ENCODE measurements around the gene PKN1. TPM values are rescaled to one million over a fixed set of nuclear protein-coding genes. Genes with fewer than 3 reads are reported as not detected.

Gene PKN1
- total and polyA plus RNA-seq, 3 donors from 2014 or later = 116 to 259 (median 204) TPM

DNA sequence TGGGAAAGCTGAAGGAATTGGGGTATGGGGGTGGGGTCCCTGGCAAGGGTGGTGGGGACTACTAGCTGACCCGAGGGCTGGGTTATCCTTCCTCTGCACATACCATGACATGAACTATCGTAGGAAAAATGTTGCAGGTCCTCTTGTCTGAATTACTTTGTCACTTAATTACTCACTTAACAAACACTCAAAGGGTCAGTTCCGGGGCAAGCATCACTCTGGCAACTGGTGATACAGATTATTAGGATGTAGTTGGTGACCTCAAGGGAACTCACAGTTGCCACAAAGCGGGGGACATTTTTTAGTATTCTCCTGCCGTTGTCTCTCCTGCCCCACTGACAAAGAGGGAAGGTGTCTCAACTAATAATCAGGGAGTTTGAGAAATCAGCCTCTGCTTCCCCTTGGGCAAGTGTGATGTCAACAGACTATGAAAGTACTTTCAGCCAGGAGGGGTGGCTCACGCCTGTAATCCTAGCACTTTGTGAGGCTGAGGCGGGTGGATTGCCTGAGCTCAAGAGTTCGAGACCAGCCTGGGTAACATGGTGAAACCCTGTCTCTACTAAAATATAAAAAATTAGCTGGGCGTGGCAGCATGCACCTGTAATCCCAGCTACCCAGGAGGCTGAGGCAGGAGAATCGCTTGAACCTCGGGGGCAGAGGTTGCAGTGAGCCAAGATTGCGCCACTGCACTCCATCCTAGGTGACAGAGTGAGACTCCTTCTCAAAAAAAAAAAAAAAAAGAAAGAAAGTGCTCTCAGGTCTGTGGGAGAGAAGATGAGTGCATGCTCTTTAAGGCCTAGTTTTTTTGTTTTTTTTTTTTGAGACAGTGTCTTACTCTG lies 74.8 kb downstream of the PKN1 start:
- Histone ChIP-seq H3K9me3 (no peaks in the 10 kb centered on the region), H3K27ac (no peak overlapping the region), H3K4me1 (peaks cover 3% of the 10 kb centered on the region), H3K27me3 (no peaks in the 10 kb centered on the region), H3K4me3 (no peak overlapping the region), H3K36me3 (ENCODE audit: low read depth, missing control alignments) (no peaks in the 10 kb centered on the region)
- 81 to 84% methylated on average over 12 of the region's 12 CpGs for WGBS, 2 donors
- intact Hi-C loops (cut with DNase I; ENCODE audit: low total_unique reads) = no loop called here
- no peak for DNase-seq
- TF ChIP-seq, protein P1, sequence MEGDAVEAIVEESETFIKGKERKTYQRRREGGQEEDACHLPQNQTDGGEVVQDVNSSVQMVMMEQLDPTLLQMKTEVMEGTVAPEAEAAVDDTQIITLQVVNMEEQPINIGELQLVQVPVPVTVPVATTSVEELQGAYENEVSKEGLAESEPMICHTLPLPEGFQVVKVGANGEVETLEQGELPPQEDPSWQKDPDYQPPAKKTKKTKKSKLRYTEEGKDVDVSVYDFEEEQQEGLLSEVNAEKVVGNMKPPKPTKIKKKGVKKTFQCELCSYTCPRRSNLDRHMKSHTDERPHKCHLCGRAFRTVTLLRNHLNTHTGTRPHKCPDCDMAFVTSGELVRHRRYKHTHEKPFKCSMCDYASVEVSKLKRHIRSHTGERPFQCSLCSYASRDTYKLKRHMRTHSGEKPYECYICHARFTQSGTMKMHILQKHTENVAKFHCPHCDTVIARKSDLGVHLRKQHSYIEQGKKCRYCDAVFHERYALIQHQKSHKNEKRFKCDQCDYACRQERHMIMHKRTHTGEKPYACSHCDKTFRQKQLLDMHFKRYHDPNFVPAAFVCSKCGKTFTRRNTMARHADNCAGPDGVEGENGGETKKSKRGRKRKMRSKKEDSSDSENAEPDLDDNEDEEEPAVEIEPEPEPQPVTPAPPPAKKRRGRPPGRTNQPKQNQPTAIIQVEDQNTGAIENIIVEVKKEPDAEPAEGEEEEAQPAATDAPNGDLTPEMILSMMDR (IDR thresholded peaks at IDR 0.05) = no peak
- TF ChIP-seq POLR2A (IDR thresholded peaks at IDR 0.05) = no peak

DNA sequence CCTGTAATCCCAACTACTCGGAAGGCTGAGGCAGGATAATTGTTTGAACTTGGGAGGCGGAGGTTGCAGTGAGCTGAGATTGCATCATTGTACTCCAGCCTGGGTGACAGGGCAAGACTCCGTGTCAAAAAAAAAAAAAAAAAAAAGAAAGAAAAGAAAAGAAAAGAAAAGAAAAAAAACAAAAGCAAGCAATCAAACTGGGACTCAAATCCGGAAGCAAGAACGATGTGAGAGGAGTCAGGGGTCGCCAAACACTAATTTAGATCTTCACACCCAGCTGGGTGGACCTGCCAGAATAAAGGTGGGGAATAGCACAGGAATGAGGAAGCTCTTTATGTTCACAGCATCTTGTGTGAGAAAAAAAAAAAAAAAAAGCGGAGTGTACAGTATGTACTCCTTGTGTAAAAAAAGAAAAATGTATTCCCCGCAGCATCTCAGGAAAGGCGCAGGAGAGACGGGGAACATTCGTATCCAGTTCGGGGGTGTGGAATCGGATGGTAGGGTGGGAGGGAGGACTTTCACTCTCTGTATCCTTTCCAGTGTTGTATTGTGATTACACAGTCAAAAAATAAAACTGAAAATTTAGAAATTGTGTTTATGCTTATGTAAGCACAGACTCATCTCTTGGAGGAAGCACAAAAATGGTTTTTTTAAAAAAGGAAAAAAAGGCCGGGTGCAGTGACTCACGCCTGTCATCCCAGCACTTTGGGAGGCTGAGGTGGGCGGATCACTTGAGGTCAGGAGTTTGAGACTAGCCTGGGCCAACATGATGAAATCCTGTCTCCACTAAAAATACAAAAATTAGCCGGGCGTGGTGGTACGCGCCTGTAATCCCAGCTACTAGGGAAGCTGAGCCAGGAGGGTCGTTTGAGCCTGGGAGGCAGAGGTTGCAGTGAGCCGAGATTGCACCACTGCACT lies 77.5 kb downstream of the PKN1 start:
- intact Hi-C loops (cut with DNase I; ENCODE audit: low total_unique reads) = no loop called here
- Histone ChIP-seq H3K4me3 (no peak overlapping the region), H3K27ac (peak overlapping the region in 1 of 2 donors; percentile 70), H3K4me1 (peaks cover 13% of the 10 kb centered on the region), H3K9me3 (no peaks in the 10 kb centered on the region), H3K27me3 (no peaks in the 10 kb centered on the region), H3K36me3 (ENCODE audit: low read depth, missing control alignments) (no peaks in the 10 kb centered on the region)
- WGBS, 2 donors = 47 to 54% methylated on average over 21 to 22 of the region's 22 CpGs
- DNase-seq = no peak
- TF ChIP-seq POLR2A (IDR thresholded peaks at IDR 0.05) = no peak
- TF ChIP-seq, protein P1 (IDR thresholded peaks at IDR 0.05) = no peak

DNA sequence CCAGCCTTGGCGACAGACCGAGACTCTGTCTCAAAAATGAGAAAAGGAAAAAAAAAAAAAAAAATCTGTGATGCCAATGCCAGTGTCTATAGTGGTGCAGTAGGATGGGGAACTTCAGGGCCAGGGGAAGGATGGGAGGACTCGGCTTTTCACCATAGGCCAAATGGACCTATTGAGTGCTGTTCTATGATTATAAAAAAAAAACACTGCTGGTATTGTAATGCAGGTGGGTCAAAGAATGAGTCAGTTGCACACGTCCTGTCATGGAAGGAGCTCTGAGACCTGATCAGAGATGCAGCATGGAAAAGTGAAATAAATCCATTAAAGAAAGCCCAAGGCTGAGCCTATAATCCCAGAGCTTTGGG lies 78.1 kb downstream of the PKN1 start:
- Histone ChIP-seq H3K27me3 (no peaks in the 10 kb centered on the region), H3K36me3 (ENCODE audit: low read depth, missing control alignments) (no peaks in the 10 kb centered on the region), H3K4me1 (peaks cover 19% of the 10 kb centered on the region), H3K27ac (peak overlapping the region in 1 of 2 donors; percentile 70), H3K4me3 (no peak overlapping the region), H3K9me3 (no peaks in the 10 kb centered on the region)
- TF ChIP-seq, protein P1 (IDR thresholded peaks at IDR 0.05) = no peak
- TF ChIP-seq POLR2A (IDR thresholded peaks at IDR 0.05) = no peak
- intact Hi-C loops (cut with DNase I; ENCODE audit: low total_unique reads) = no loop called here
- no peak for DNase-seq
- 83 to 86% methylated on average over 4 of the region's 4 CpGs for WGBS, 2 donors

GRCh38 chr19:14512406-14512961 lies 79.4 kb downstream of the PKN1 start:
- no peak overlapping the region for H3K27ac ChIP-seq
- DNase-seq = no peak
- intact Hi-C loops (cut with DNase I; ENCODE audit: low total_unique reads) = no loop called here
- no peaks in the 10 kb centered on the region for H3K36me3 ChIP-seq (ENCODE audit: low read depth, missing control alignments)
- no peak overlapping the region for H3K4me3 ChIP-seq
- H3K27me3 ChIP-seq = no peaks in the 10 kb centered on the region
- peaks cover 27% of the 10 kb centered on the region for H3K4me1 ChIP-seq
- no peaks in the 10 kb centered on the region for H3K9me3 ChIP-seq
- WGBS, 2 donors = 91 to 97% methylated on average over 14 of the region's 14 CpGs
- no peak for TF ChIP-seq POLR2A (IDR thresholded peaks at IDR 0.05)
- TF ChIP-seq, protein P1 (IDR thresholded peaks at IDR 0.05) = no peak
